ENCODE results near the gene CARHSP1. TPM values are rescaled to one million over a fixed set of nuclear protein-coding genes. Genes with fewer than 3 reads are reported as not detected.

The CARHSP1 gene
- polyA plus RNA-seq, 3 donors, result 32.0 to 60.3 (median 52.0) TPM

- peaks cover 26% of the 10 kb centered on the region for H3K4me1 Mint-ChIP-seq
- H2AFZ ChIP-seq (ENCODE audit: insufficient read depth, low read depth, low read length, poor library complexity, severe bottlenecking), result no peak overlapping the region
Measured at GRCh38 chr16:8910811-8911210, 42.0 kb upstream of the CARHSP1 start.

GRCh38 chr16:8908810-8909468 is 40.1 kb upstream of the CARHSP1 start:
- H3K9ac ChIP-seq (ENCODE audit: insufficient read depth, low read length, poor library complexity, severe bottlenecking), result no peak overlapping the region
- H3K27ac Mint-ChIP-seq, result peak overlapping the region; percentile 78 to 87 (median 85)
- intact Hi-C loops (cut with micrococcal nuclease), result loop anchor here (10.0 kb wide), 2 partner anchors 46 to 226 kb away; no protein-coding TSS in a partner anchor
- TF ChIP-seq CTCF (IDR thresholded peaks at IDR 0.05), result no peak
- no peaks in the 10 kb centered on the region for H3K9me3 ChIP-seq (replicated peaks in 1 of 2; ENCODE audit: control insufficient read depth in 1 of 2, insufficient read depth in 1 of 2, low read length in 2 of 2)
- no peaks in the 10 kb centered on the region for H3K27me3 ChIP-seq (ENCODE audit: control insufficient read depth in 2 of 2, insufficient read depth in 2 of 2, low read length in 2 of 2)
- H4K20me1 ChIP-seq (ENCODE audit: insufficient read depth, low read length), result peaks cover 92% of the 10 kb centered on the region
- peaks cover 0 to 2% (median 0%) of the 10 kb centered on the region in 7 donors for H3K9me3 Mint-ChIP-seq
- H3K27me3 Mint-ChIP-seq (ENCODE audit: low read depth in 3 of 3), result no peaks in the 10 kb centered on the region
- H3K4me1 Mint-ChIP-seq, result peaks cover 26% of the 10 kb centered on the region
- H3K4me3 Mint-ChIP-seq, result no peak overlapping the region
- WGBS (ENCODE audit: insufficient coverage), result 74% methylated on average over 7 of the region's 8 CpGs
- peaks cover 89 to 99% of the 10 kb centered on the region in 2 donors for H3K36me3 ChIP-seq (replicated peaks in 1 of 2; ENCODE audit: control insufficient read depth in 1 of 2, insufficient read depth in 2 of 2, low read length in 2 of 2)
- DNase-seq, result peak; percentile 10 to 29 (median 23)
- no peak overlapping the region for H3K4me2 ChIP-seq (replicated peaks; ENCODE audit: extremely low read depth, low read length, poor library complexity, severe bottlenecking)
- no peak overlapping the region for H3K4me3 ChIP-seq (replicated peaks in 1 of 3; ENCODE audit: low read depth in 2 of 3, low read length in 3 of 3)
- H3K36me3 Mint-ChIP-seq, result peaks cover 85 to 95% of the 10 kb centered on the region in 2 donors
- H3K4me1 ChIP-seq (ENCODE audit: control insufficient read depth in 1 of 2, insufficient read depth in 2 of 2, low read length in 2 of 2), result peaks cover 22 to 25% of the 10 kb centered on the region in 2 donors
- peaks cover 38% of the 10 kb centered on the region for H3K79me2 ChIP-seq (ENCODE audit: insufficient read depth, low read length)
- peak overlapping the region; percentile 14 to 74 for H3K27ac ChIP-seq (ENCODE audit: low read depth in 1 of 2, low read length in 2 of 2)
- H2AFZ ChIP-seq (ENCODE audit: insufficient read depth, low read depth, low read length, poor library complexity, severe bottlenecking), result no peak overlapping the region

More at GRCh38 chr16:8910811-8911210, 42.0 kb upstream of the CARHSP1 start:
- Histone ChIP-seq H3K79me2 (ENCODE audit: insufficient read depth, low read length) (peaks cover 46% of the 10 kb centered on the region), H3K9ac (ENCODE audit: insufficient read depth, low read length, poor library complexity, severe bottlenecking) (no peak overlapping the region), H3K4me1 (ENCODE audit: control insufficient read depth in 1 of 2, insufficient read depth in 2 of 2, low read length in 2 of 2) (peaks cover 22 to 25% of the 10 kb centered on the region in 2 donors), H3K4me3 (replicated peaks in 1 of 3; ENCODE audit: low read depth in 2 of 3, low read length in 3 of 3) (no peak overlapping the region), H3K27me3 (ENCODE audit: control insufficient read depth in 2 of 2, insufficient read depth in 2 of 2, low read length in 2 of 2) (no peaks in the 10 kb centered on the region), H3K4me2 (replicated peaks; ENCODE audit: extremely low read depth, low read length, poor library complexity, severe bottlenecking) (no peak overlapping the region), H3K36me3 (replicated peaks in 1 of 2; ENCODE audit: control insufficient read depth in 1 of 2, insufficient read depth in 2 of 2, low read length in 2 of 2) (peaks cover 89 to 99% of the 10 kb centered on the region in 2 donors), H3K9me3 (replicated peaks in 1 of 2; ENCODE audit: control insufficient read depth in 1 of 2, insufficient read depth in 1 of 2, low read length in 2 of 2) (no peaks in the 10 kb centered on the region), H4K20me1 (ENCODE audit: insufficient read depth, low read length) (peaks cover 100% of the 10 kb centered on the region), H3K27ac (ENCODE audit: low read depth in 1 of 2, low read length in 2 of 2) (peak overlapping the region in 1 of 2 donors; percentile 12)
- H3K4me3 Mint-ChIP-seq, result no peak overlapping the region
- intact Hi-C loops (cut with micrococcal nuclease), result loop anchor here in 1 of 2 donors (10.0 kb wide), 1 partner anchor 94 kb away; no protein-coding TSS in a partner anchor
- DNase-seq, result no peak
- WGBS (ENCODE audit: insufficient coverage), result no CpG with 5 or more reads among the region's 1 CpG
- peaks cover 87 to 96% of the 10 kb centered on the region in 2 donors for H3K36me3 Mint-ChIP-seq
- no peak for TF ChIP-seq CTCF (IDR thresholded peaks at IDR 0.05)
- H3K9me3 Mint-ChIP-seq, result peaks cover 0 to 2% (median 0%) of the 10 kb centered on the region in 7 donors
- no peaks in the 10 kb centered on the region for H3K27me3 Mint-ChIP-seq (ENCODE audit: low read depth in 3 of 3)
- H3K27ac Mint-ChIP-seq, result peak overlapping the region in 1 of 7 donors; percentile 17
